Motor neuron (in vitro differentiated cells): ENCODE measurements around the gene LORICRIN. TPM values are rescaled to one million over a fixed set of nuclear protein-coding genes. Genes with fewer than 3 reads are reported as not detected.
"Not testable (repeated sequence)": the region's sequence is repeated elsewhere in the genome, so short reads cannot be mapped to it uniquely, and the experiment has no call there.

Source experiments
- ATAC-seq, 8 experiments: fragments of 200-7000 bp; cut with Tn5 transposase; replicated peaks in 6 of 8; 2 replicates each; pipeline ENCODE4 v1.8.0; 2021; ENCODE audit warnings: mild to moderate bottlenecking in 8 of 8, moderate library complexity in 8 of 8
- H3K27ac ChIP-seq, 2 donors: fragments of 250-450 bp; sonication (Bioruptor Pico); 2 replicates each; pipeline ENCODE4 v1.9.0; 2021; ENCODE audit warnings: antibody characterized with exemption in 2 of 2, mild to moderate bottlenecking in 2 of 2, moderate library complexity in 1 of 2
- H3K4me1 ChIP-seq, 2 donors: fragments of 250-450 bp; sonication (Bioruptor Pico); replicated peaks in 1 of 2; 2 replicates each; pipeline ENCODE4 v1.6.1; 2021; ENCODE audit warnings: antibody characterized with exemption in 2 of 2, mild to moderate bottlenecking in 2 of 2, moderate library complexity in 1 of 2
- H3K4me3 ChIP-seq, 5 donors: fragments of 250-450 bp; sonication (Bioruptor Pico); 2 replicates each; pipeline ENCODE4 v1.9.0; 2021; ENCODE audit warnings: antibody characterized with exemption in 5 of 5, mild to moderate bottlenecking in 5 of 5, moderate library complexity in 4 of 5
- WGBS, 10 experiments: fragments of 450-650 bp; shearing (Covaris generic); methylation state at CpG; one replicate each; pipeline ENCODE4 v1.0.0; 2022; 5-methylcytosine and 5-hydroxymethylcytosine counted together
- in situ Hi-C, 9 experiments: fragments of 400-800 bp; cut with MboI; loops; one replicate each; pipeline ENCODE4 v1.15.0; 2021; ENCODE audit warnings: low sequenced_read_pairs in 9 of 9, low pct_unique_long_range_greater_than_20kb in 2 of 9; ENCODE audit not compliant: unreplicated experiment in 9 of 9
- total RNA-seq, 8 experiments: library from RNA; unstranded; fragments of 300-600 nt; gene quantifications; 2 replicates each; pipeline versions ENCODE4 v1.2.3 to v1.2.4, GENCODE V29; 2022

LORICRIN gene, protein sequence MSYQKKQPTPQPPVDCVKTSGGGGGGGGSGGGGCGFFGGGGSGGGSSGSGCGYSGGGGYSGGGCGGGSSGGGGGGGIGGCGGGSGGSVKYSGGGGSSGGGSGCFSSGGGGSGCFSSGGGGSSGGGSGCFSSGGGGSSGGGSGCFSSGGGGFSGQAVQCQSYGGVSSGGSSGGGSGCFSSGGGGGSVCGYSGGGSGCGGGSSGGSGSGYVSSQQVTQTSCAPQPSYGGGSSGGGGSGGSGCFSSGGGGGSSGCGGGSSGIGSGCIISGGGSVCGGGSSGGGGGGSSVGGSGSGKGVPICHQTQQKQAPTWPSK
- under 1 TPM in 1 of 8 experiments, not detected in 7; 0.21 TPM for total RNA-seq

GRCh38 chr1:153259387-153259786 is at the start of gene LORICRIN:
LORICRIN (plus strand) TSS chr1:153259687; CDS start chr1:153260950, 1,263 bp downstream.
- no peak within 1 kb of the TSS for H3K27ac ChIP-seq
- 0 to 90% (median 83%) methylated on average over 1 to 3 of the region's 3 CpGs; no CpG with 5 or more reads in 5 of the 10 experiments for WGBS, 10 experiments
- peaks cover 3 to 5% of the 10 kb centered on the region in 2 donors for H3K4me1 ChIP-seq
- ATAC-seq = no peak
- in situ Hi-C loops = no loop called here
- peak within 1 kb of the TSS in 2 of 5 donors; percentile 42 to 71 for H3K4me3 ChIP-seq

GRCh38 chr1:153210206-153210605 is 49.3 kb upstream of the LORICRIN start:
- in situ Hi-C loops = loop anchor here in 1 of 9 experiments (25.0 kb wide), 1 partner anchor 298 kb away; the partner anchor contains the start of gene IVL
- H3K4me3 ChIP-seq = no peak overlapping the region
- WGBS, 10 experiments = 0 to 56% (median 38%) methylated on average over 2 to 7 of the region's 7 CpGs; no CpG with 5 or more reads in 4 of the 10 experiments
- H3K27ac ChIP-seq = no peak overlapping the region
- no peak for ATAC-seq
- no peaks in the 10 kb centered on the region for H3K4me1 ChIP-seq

DNA sequence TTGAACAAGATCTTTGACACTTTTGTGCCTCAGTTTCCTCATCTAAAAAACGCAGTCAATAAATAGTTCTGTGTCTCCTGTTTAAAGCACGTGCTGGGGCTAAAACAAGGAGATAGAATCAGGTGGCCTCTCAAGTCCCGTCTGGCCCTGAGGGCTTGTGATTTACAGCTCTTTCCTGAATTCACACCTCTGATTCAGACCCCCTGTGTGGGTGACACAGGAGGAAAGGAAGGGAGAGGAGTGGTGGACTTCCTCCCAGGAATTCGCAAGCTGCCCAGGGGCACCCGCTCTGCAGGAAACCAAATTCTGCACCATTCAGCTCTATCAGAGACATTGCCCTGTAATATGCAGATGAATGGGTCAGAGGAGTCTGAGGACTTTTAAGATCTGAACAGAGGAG is 47.3 kb upstream of the LORICRIN start:
- 0 to 83% (median 41%) methylated on average over 1 to 5 of the region's 5 CpGs; no CpG with 5 or more reads in 2 of the 10 experiments for WGBS, 10 experiments
- Histone ChIP-seq H3K4me1 (no peaks in the 10 kb centered on the region), H3K4me3 (no peak overlapping the region), H3K27ac (no peak overlapping the region)
- in situ Hi-C loops = loop anchor here in 1 of 9 experiments (25.0 kb wide), 1 partner anchor 300 kb away; the partner anchor contains the start of gene IVL
- no peak for ATAC-seq

GRCh38 chr1:153213519-153213918 is 46.0 kb upstream of the LORICRIN start:
- in situ Hi-C loops = loop anchor here in 1 of 9 experiments (25.0 kb wide), 1 partner anchor 301 kb away; the partner anchor contains the start of gene IVL
- 70 to 97% (median 87%) methylated on average over 1 to 4 of the region's 4 CpGs; no CpG with 5 or more reads in 2 of the 10 experiments for WGBS, 10 experiments
- H3K4me1 ChIP-seq = no peaks in the 10 kb centered on the region
- H3K27ac ChIP-seq = no peak overlapping the region
- H3K4me3 ChIP-seq = no peak overlapping the region
- no peak for ATAC-seq

- Histone ChIP-seq H3K4me1 (no peaks in the 10 kb centered on the region), H3K27ac (no peak within 1 kb of the TSS), H3K4me3 (no peak within 1 kb of the TSS)
- peak in 1 of 8 experiments; percentile 31 for ATAC-seq
- in situ Hi-C loops = loop anchor here in 1 of 9 experiments (25.0 kb wide), 1 partner anchor 305 kb away; the partner anchor contains the start of gene IVL
- WGBS, 10 experiments = 0 to 90% (median 59%) methylated on average over 1 to 3 of the region's 3 CpGs; no CpG with 5 or more reads in 2 of the 10 experiments
Observed at GRCh38 chr1:153217212-153217611, 42.3 kb upstream of the LORICRIN start, which contains the start of gene PRR9. PRR9 (plus strand) TSS chr1:153217584; CDS start chr1:153218145, 561 bp downstream.

DNA sequence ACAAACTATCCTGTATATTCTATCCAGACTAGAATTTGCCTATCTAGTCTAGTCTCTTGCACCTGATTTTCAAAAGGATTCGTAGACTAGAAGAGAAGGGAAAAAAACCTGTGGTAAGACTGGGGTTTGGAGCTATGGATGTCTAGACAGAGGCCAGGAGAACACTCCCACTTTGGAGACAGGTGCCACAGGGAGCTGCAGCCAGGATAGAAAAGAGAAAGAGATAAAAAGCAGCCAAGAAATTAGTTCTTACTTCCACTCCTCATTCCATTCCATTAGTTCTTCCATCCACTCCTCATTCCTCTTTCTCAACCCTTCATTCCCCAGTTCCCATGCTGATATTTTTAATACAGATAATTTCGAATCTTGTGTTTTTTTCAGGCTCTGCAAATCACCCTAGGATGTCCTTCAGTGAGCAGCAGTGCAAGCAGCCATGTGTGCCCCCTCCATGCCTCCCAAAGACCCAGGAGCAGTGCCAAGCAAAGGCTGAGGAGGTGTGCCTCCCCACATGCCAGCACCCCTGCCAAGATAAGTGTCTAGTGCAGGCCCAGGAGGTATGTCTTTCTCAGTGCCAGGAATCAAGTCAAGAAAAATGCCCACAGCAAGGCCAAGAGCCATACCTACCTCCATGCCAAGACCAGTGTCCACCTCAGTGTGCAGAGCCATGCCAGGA is 41.6 kb upstream of the LORICRIN start:
- ATAC-seq = no peak
- no peaks in the 10 kb centered on the region for H3K4me1 ChIP-seq
- WGBS, 10 experiments = 0 to 26% (median 13%) methylated on average over 1 to 2 of the region's 2 CpGs; no CpG with 5 or more reads in 1 of the 10 experiments
- in situ Hi-C loops = loop anchor here in 1 of 9 experiments (25.0 kb wide), 1 partner anchor 306 kb away; the partner anchor contains the start of gene IVL
- no peak overlapping the region for H3K27ac ChIP-seq
- no peak overlapping the region for H3K4me3 ChIP-seq

DNA sequence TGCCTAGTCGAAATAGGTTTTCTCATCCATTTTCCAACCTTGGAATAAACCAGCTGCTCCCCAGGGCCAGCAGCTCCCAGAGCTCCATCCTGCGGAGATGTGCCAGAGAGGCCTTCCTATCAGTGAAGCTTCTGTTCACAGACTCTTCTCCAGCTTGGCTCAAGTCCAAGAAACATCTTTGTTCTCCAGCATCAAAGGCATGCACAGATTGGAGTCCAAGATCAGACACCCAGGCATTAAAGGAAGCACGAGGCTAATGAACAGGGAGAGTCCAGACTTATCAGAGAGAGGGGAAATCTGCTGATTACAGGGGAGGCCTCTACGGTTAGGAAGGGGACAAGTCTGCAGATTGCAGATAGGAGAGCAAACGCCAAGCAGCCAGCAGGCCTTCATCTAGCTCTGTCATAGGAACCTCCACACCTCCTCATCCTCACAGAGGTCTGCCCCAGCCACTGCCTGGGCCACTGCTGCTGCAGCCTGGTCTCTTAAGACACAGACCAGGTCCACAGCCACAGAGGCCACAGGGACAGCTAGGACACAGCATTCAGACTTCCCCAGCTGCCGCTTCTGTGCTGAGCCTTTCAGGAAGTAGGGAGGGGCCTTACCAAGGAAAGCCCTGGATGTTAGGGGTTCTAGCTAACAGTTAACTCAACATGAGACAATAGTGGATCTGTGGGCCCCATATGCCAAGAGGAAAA is 38.7 kb upstream of the LORICRIN start:
- in situ Hi-C loops = loop anchor here in 1 of 9 experiments (25.0 kb wide), 1 partner anchor 308 kb away; the partner anchor contains the start of gene IVL
- H3K4me3 ChIP-seq = no peak overlapping the region
- 0 to 100% (median 43%) methylated on average over 1 to 6 of the region's 6 CpGs; no CpG with 5 or more reads in 2 of the 10 experiments for WGBS, 10 experiments

GRCh38 chr1:153223040-153223891 is 36.2 kb upstream of the LORICRIN start:
- ATAC-seq = peak in 7 of 8 experiments; percentile 45 to 99 (median 85)

More for the DNA sequence above, 38.7 kb upstream of the LORICRIN start:
- Histone ChIP-seq H3K4me1 (no peaks in the 10 kb centered on the region), H3K27ac (no peak overlapping the region)
- ATAC-seq = no peak

GRCh38 chr1:153227810-153228209 is 31.7 kb upstream of the LORICRIN start:
- Histone ChIP-seq H3K4me1 (no peaks in the 10 kb centered on the region), H3K27ac (no peak overlapping the region), H3K4me3 (no peak overlapping the region)
- WGBS, 10 experiments = 0 to 91% (median 50%) methylated on average over 1 to 2 of the region's 2 CpGs; no CpG with 5 or more reads in 2 of the 10 experiments
- in situ Hi-C loops = no loop called here
- ATAC-seq = no peak

More at GRCh38 chr1:153223040-153223891, 36.2 kb upstream of the LORICRIN start:
- not testable (repeated sequence) for H3K4me3 ChIP-seq, H3K4me1 ChIP-seq, H3K27ac ChIP-seq
- WGBS, 10 experiments = 25 to 82% (median 62%) methylated on average over 3 to 13 of the region's 16 CpGs; no CpG with 5 or more reads in 1 of the 10 experiments
- in situ Hi-C loops = loop anchor here in 1 of 9 experiments (25.0 kb wide), 1 partner anchor 311 kb away; the partner anchor contains the start of gene IVL

DNA sequence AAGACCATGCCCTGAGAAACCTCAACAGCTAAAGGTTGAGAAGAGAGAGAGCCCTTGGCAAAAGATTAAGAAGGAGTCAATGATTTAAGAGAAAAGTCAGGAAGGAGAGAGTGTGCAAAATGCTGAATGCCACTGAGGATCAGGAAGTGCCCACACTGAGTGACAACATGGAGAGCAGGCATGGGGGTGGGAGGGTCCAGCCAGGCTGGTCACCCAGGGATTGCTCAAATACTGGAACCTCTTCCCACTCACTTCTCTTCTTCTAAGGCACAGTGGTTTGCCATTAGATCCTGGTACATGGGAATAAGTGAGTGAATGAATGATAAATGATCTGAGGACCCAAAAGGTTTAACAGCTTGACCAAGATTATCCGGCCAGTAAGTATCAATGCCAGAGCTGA is 31.0 kb upstream of the LORICRIN start:
- ATAC-seq = no peak
- in situ Hi-C loops = no loop called here
- no peak overlapping the region for H3K4me3 ChIP-seq
- H3K27ac ChIP-seq = no peak overlapping the region
- 33 to 91% (median 70%) methylated on average over 1 of the region's 1 CpG; no CpG with 5 or more reads in 4 of the 10 experiments for WGBS, 10 experiments
- H3K4me1 ChIP-seq = no peaks in the 10 kb centered on the region

- H3K4me1 ChIP-seq, H3K27ac ChIP-seq, H3K4me3 ChIP-seq, in situ Hi-C loops: not testable (repeated sequence)
- ATAC-seq = peak in 3 of 8 experiments; percentile 16 to 88 (median 64)
- 0 to 72% (median 40%) methylated on average over 1 to 8 of the region's 12 CpGs; no CpG with 5 or more reads in 3 of the 10 experiments for WGBS, 10 experiments
Observed at GRCh38 chr1:153229076-153229829, 30.2 kb upstream of the LORICRIN start.
